GM21526 (cell line): Measurements from ENCODE around the gene PSMB4.
"Not testable (repeated sequence)": the region's sequence is repeated elsewhere in the genome, so short reads cannot be mapped to it uniquely, and the experiment has no call there.

Source experiments
- ATAC-seq: cut with Tn5 transposase; IDR thresholded peaks from one replicate; pipeline ENCODE4 v1.9.1; 2021; ENCODE audit warnings: moderate library complexity; ENCODE audit not compliant: unreplicated experiment, low FRiP score

Gene PSMB4

DNA sequence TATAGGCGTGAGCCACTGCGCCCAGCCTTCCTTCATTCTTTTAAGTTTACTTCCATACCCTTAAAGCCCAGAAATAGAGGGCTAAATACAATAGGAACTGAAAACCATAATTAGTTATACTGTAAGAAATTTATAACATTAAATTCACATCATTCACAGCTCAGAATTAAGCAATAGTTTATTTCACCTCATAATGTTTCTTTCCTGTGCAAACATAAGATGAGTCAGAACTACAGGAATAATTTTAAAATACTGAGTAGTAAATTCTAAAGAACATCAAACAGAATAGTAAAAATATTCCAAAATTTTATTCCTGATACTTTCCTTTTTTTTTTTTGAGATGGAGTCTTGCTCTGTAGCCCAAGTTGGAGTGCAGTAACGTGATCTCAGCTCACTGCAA is 35.8 kb downstream of the PSMB4 start:
- no peak for ATAC-seq

GRCh38 chr1:151436985-151437384 is 37.6 kb downstream of the PSMB4 start:
- no peak for ATAC-seq

- ATAC-seq = not testable (repeated sequence)
Observed at GRCh38 chr1:151437396-151437795, 38.0 kb downstream of the PSMB4 start.

- peak; percentile 68 for ATAC-seq
Observed at GRCh38 chr1:151443846-151444782, 44.7 kb downstream of the PSMB4 start.

- ATAC-seq = no peak
Observed at GRCh38 chr1:151444783-151445177, 45.4 kb downstream of the PSMB4 start.

DNA sequence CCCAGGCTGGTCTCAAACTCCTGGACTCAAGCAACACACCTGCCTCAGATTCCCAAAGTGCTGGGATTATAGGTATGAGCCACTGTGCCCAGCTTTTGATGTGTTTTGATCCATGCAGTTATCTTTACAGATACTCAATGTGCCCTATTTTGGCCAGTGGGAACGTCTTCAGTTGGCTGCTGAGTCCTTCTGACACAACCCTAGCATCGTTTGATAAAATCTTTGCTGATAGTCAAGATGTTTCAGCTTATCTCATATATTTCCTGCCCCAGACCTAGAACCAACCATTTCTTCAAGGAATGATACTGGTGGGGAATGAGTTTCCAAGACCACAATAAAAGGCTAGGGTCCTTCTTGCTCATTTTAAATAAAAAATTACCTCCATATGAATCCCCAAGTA is 48.3 kb downstream of the PSMB4 start:
- ATAC-seq = no peak
